Mucosa of descending colon (tissue), 3 donors: ENCODE results near the gene CFH. TPM values are rescaled to one million over a fixed set of nuclear protein-coding genes. Genes with fewer than 3 reads are reported as not detected.

Source experiments
- ATAC-seq: fragments of 200-7000 bp; cut with Tn5 transposase; one replicate; pipeline ENCODE4 v1.9.1; 2020; ENCODE audit warnings: mild to moderate bottlenecking, moderate library complexity
- DNase-seq, 3 donors: peaks; one replicate each; pipeline ENCODE4 v3.0.0-alpha.2; 2020
- H3K36me3 ChIP-seq: fragments of 200-600 bp; one replicate; pipeline ENCODE4 v1.8.0; 2021; ENCODE audit warnings: low read depth, mild to moderate bottlenecking
- H3K4me1 ChIP-seq: fragments of 200-600 bp; one replicate; pipeline ENCODE4 v1.8.0; 2021; ENCODE audit warnings: low read depth, mild to moderate bottlenecking
- H3K4me3 ChIP-seq: fragments of 200-600 bp; one replicate; pipeline ENCODE4 v1.8.0; 2021; ENCODE audit warnings: mild to moderate bottlenecking
- H3K9me3 ChIP-seq: fragments of 200-600 bp; one replicate; pipeline ENCODE4 v1.8.0; 2021; ENCODE audit warnings: mild to moderate bottlenecking
- intact Hi-C, 2 donors: fragments of 100-400 bp; cut with DNase I in 1 of 2; cut with micrococcal nuclease in 1 of 2; formaldehyde crosslinking; loops; one replicate each; pipeline versions ENCODE4 v1.11.0 to v1.11.1; 2022; cut with DNase I, micrococcal nuclease
- long read RNA-seq, 2 donors: library from polyadenylated mRNA; unstranded; transcript quantifications; one replicate each; pipeline ENCODE4 v2.0.0, GENCODE V29; 2019 to 2021
- total RNA-seq, 3 donors: library from RNA; stranded (reverse); fragmentation: NEBNext Ultra II Directional in 2 of 3; extraction: Animal tissue kit (Norgen Biotek cat#: 25700) in 2 of 3; gene quantifications; one replicate each; pipeline versions ENCODE4 v1.2.1 to v1.2.4, GENCODE V29; 2021 to 2023
- TF ChIP-seq, protein P1 (sequence below): fragments of 200-600 bp; IDR thresholded peaks from one replicate; pipeline ENCODE4 v1.8.0; 2022; ENCODE audit warnings: antibody characterized with exemption, mild to moderate bottlenecking
- donor health status: DM: no; HTN: no; CAD: no; lungs with moderate emphysema.
- donor health status: DM: no; HTN: no; CAD: no.
- donor health status: DM: no; HTN: yes; CAD: no.

CFH gene
- 10 to 100 TPM; 12.7 to 37.0 (median 24.5) TPM for total RNA-seq
- long read RNA-seq, donor 1, full-length matches to known transcripts: 10 of 15 reads
- long read RNA-seq, donor 1, partial matches to known transcripts: 5 of 15 reads
- long read RNA-seq, donor 1, other reads (novel, unspliced or antisense): 0 of 15 reads
- long read RNA-seq, donor 2, full-length matches to known transcripts: 9 of 19 reads
- long read RNA-seq, donor 2, partial matches to known transcripts: 9 of 19 reads
- long read RNA-seq, donor 2, other reads (novel, unspliced or antisense): 1 of 19 reads

DNA sequence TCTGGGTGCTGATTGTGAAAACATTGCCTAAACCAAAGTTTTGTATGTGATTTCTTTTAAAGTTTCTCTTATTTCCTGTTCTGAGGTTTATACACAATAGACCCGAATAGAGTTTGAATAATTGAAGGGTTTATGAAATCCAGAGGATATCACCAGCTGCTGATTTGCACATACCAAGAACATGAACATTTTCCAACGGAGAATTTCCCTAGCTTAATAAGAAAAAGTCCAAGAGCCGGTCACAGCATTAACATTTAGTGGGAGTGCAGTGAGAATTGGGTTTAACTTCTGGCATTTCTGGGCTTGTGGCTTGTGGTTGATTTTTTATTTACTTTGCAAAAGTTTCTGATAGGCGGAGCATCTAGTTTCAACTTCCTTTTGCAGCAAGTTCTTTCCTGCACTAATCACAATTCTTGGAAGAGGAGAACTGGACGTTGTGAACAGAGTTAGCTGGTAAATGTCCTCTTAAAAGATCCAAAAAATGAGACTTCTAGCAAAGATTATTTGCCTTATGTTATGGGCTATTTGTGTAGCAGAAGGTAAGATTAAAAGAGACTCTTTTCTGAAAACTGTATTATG, at the start of gene CFH:
CFH (plus strand) TSS at position 407 of the 579 bp plus-strand sequence; CDS start at position 482, 75 bp downstream.
- ATAC-seq (peak; percentile 34), DNase-seq (peak in 1 of 3 donors; percentile 14)
- Histone ChIP-seq H3K9me3 (no peaks in the 10 kb centered on the region), H3K4me3 (no peak within 1 kb of the TSS), H3K36me3 (no peaks in the 10 kb centered on the region), H3K4me1 (no peaks in the 10 kb centered on the region)
- intact Hi-C loops: loop anchor here in 1 of 2 donors (10.0 kb wide), 1 partner anchor 287 kb away; no protein-coding TSS in a partner anchor
- TF ChIP-seq, protein P1, sequence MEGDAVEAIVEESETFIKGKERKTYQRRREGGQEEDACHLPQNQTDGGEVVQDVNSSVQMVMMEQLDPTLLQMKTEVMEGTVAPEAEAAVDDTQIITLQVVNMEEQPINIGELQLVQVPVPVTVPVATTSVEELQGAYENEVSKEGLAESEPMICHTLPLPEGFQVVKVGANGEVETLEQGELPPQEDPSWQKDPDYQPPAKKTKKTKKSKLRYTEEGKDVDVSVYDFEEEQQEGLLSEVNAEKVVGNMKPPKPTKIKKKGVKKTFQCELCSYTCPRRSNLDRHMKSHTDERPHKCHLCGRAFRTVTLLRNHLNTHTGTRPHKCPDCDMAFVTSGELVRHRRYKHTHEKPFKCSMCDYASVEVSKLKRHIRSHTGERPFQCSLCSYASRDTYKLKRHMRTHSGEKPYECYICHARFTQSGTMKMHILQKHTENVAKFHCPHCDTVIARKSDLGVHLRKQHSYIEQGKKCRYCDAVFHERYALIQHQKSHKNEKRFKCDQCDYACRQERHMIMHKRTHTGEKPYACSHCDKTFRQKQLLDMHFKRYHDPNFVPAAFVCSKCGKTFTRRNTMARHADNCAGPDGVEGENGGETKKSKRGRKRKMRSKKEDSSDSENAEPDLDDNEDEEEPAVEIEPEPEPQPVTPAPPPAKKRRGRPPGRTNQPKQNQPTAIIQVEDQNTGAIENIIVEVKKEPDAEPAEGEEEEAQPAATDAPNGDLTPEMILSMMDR: no peak

DNA sequence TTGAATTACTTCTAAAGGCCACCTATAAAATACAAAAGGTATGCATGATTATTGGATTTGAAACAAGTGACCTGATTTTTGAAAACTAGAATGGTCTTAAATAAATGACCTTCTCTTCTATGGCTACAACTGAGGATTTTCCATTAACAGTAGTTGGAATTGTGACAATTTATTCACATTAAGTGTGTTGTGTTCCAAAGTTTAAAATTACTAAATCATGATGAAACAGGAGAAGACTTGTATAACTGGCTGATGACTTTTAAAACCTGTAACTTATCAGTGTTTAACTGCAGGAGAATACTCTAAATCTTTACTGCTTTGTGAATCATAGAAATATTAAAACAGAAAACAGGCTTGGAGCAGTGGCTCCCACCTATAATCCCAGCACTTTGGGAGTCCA, 48.2 kb upstream of the CFH start:
- Histone ChIP-seq H3K36me3 (no peaks in the 10 kb centered on the region), H3K9me3 (no peaks in the 10 kb centered on the region), H3K4me3 (no peak overlapping the region), H3K4me1 (no peaks in the 10 kb centered on the region)
- no peak for ATAC-seq
- TF ChIP-seq, protein P1: no peak
- DNase-seq: no peak
- intact Hi-C loops: no loop called here

DNA sequence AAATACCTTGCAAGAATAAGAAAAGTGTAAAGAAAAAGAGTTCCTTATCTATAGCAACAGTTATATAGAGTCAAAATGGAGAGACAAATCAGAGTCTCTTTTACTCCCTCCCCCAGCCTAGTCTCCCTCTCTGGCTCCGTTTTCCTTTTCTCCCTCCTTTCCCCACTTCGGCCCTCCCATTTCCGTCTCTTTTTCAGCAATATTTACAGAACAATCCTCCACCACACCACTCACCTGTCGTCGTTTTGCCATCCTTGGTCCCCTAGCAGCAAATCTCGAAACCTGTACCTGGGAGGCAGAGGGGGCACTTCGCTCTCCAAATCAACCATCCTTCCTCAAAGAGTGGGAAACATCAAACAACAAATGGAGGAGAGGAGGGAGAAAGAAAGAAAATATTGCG, 43.9 kb upstream of the CFH start:
- TF ChIP-seq, protein P1: no peak
- intact Hi-C loops: no loop called here
- no peak for ATAC-seq
- no peaks in the 10 kb centered on the region for H3K4me1 ChIP-seq
- H3K36me3 ChIP-seq: no peaks in the 10 kb centered on the region
- DNase-seq: no peak
- no peak overlapping the region for H3K4me3 ChIP-seq
- H3K9me3 ChIP-seq: no peaks in the 10 kb centered on the region

DNA sequence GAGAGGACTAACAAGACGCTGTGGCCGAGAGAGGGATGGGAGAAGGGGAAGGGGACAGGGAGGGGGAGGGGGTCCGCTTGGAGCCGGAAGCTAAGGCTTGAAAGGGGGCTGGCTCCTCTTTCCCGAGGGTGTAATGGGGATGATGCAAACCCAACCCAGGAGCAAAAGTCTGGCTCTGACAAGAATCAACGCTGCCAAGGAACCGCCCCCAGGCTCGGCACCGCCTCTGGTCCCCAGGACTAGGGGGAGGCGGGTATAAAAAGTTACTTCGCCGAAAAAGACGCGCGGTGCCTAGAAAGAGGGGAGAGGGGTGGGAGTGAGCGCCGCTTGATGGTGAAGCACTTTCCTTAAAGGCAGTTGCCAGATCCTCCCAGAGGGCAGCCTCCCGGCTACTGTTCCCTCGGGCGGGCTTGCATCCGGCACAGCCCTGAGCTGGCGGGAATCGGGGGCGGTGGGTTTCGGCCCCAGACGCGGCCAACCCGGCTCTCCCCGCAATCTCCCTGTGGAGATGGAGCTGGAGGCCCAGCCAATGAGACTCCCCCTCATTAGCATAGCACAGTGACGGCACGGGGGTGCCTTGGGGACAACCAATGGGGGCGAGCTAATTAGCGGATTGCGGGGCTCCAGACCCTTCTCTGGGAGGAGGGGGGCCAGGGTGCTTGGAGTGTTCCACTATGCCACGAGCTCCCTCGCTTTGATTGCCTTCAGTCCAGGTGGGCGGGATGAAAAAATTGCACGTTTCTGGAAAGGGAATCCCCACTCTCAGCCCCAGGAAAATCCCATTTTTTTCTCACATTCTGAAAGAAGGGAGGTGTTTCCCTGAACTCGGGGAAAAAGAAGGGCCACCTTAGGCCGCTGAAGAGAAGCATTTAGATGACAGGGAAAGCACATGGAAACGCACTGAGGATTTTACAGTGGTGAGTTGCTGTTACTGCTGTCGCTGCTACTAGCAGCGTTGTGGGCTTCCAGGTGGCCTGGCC, 43.2 kb upstream of the CFH start, which contains the start of gene KCNT2:
KCNT2 (minus strand) TSS at position 51 of the 980 bp plus-strand sequence. CDS start 131 bp downstream, outside the sequence.
- intact Hi-C loops: no loop called here
- Histone ChIP-seq H3K4me1 (no peaks in the 10 kb centered on the region), H3K9me3 (no peaks in the 10 kb centered on the region), H3K4me3 (no peak within 1 kb of the TSS), H3K36me3 (no peaks in the 10 kb centered on the region)
- TF ChIP-seq, protein P1: no peak
- ATAC-seq (peak; percentile 49), DNase-seq (peak; percentile 31 to 54 (median 49))

DNA sequence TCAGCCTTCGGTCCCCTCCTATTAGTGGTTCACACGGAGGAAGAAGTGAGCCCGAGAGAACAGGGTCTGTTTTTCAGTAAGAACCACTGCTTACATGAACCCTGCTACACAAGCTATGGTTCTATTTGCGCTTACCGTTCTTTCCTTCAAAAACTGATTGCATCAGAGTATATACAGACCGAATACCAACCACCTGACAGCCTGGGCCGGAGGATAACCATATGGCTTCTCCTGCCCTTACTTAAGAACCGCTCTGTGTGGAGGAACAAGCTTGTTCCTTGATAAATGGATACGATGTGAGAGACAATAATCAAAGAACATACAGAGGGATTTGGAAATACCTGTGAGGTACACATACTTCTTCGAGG, 42.5 kb upstream of the CFH start:
- ATAC-seq: no peak
- no peaks in the 10 kb centered on the region for H3K4me1 ChIP-seq
- no peaks in the 10 kb centered on the region for H3K36me3 ChIP-seq
- TF ChIP-seq, protein P1: no peak
- no peak for DNase-seq
- H3K9me3 ChIP-seq: no peaks in the 10 kb centered on the region
- intact Hi-C loops: no loop called here
- H3K4me3 ChIP-seq: no peak overlapping the region
